Measurements from ENCODE around the gene FLT3LG.

GRCh38 chr19:49434907-49435583 lies 39.0 kb upstream of the FLT3LG start:
- TF ChIP-seq CTCF (IDR thresholded peaks at IDR 0.05): no peak
- no peak for TF ChIP-seq EP300 (IDR thresholded peaks at IDR 0.05)
